Nephron progenitor cell (in vitro differentiated cells): ENCODE data around the gene ANKRD34C.

Experiments
- DNase-seq: peaks from one replicate; pipeline ENCODE4 v3.0.0; 2021
- H3K27ac Mint-ChIP-seq: 2 replicates; pipeline ENCODE4 v1.8.0; 2021; ENCODE audit warnings: mild to moderate bottlenecking, moderate library complexity, mixed read lengths
- H3K27me3 Mint-ChIP-seq: 2 replicates; pipeline ENCODE4 v1.8.0; 2021; ENCODE audit warnings: mild to moderate bottlenecking, low read depth, mixed read lengths; ENCODE audit not compliant: poor library complexity
- H3K36me3 Mint-ChIP-seq: 2 replicates; pipeline ENCODE4 v1.8.0; 2021; ENCODE audit warnings: low read depth, mixed read lengths
- H3K4me1 Mint-ChIP-seq: 2 replicates; pipeline ENCODE4 v1.8.0; 2021; ENCODE audit warnings: mixed read lengths
- H3K4me3 Mint-ChIP-seq: 2 replicates; pipeline ENCODE4 v1.8.0; 2021; ENCODE audit warnings: mild to moderate bottlenecking, moderate library complexity, mixed read lengths
- H3K9me3 Mint-ChIP-seq: 2 replicates; pipeline ENCODE4 v1.8.0; 2021; ENCODE audit warnings: mild to moderate bottlenecking, moderate library complexity, mixed read lengths
- TF ChIP-seq, protein P1 (sequence below): fragments of 200-600 bp; sonication (generic); IDR thresholded peaks from 2 replicates; pipeline ENCODE4 v1.5.0; 2021; ENCODE audit warnings: antibody characterized with exemption

ANKRD34C gene

DNA sequence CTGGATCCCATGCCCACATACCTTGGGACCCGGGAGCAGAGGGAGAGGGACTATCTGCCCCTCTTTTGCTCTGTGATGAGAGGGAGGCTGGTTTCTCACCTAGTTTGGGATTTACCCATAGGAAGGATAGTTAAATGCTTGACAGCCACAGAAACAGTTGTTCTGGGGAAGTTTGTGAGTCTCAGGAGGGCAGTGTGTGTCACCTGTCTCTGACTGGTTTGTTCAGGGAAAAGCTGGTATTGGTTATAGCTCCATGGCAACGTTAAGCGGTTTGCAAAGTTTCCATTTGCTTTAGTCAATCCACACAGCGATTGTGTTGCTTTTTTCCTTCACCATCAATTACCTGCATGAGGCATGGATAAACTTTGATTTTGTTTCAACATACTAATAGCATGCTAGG, 24.7 kb downstream of the ANKRD34C start:
- TF ChIP-seq, protein P1, sequence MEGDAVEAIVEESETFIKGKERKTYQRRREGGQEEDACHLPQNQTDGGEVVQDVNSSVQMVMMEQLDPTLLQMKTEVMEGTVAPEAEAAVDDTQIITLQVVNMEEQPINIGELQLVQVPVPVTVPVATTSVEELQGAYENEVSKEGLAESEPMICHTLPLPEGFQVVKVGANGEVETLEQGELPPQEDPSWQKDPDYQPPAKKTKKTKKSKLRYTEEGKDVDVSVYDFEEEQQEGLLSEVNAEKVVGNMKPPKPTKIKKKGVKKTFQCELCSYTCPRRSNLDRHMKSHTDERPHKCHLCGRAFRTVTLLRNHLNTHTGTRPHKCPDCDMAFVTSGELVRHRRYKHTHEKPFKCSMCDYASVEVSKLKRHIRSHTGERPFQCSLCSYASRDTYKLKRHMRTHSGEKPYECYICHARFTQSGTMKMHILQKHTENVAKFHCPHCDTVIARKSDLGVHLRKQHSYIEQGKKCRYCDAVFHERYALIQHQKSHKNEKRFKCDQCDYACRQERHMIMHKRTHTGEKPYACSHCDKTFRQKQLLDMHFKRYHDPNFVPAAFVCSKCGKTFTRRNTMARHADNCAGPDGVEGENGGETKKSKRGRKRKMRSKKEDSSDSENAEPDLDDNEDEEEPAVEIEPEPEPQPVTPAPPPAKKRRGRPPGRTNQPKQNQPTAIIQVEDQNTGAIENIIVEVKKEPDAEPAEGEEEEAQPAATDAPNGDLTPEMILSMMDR = no peak

DNA sequence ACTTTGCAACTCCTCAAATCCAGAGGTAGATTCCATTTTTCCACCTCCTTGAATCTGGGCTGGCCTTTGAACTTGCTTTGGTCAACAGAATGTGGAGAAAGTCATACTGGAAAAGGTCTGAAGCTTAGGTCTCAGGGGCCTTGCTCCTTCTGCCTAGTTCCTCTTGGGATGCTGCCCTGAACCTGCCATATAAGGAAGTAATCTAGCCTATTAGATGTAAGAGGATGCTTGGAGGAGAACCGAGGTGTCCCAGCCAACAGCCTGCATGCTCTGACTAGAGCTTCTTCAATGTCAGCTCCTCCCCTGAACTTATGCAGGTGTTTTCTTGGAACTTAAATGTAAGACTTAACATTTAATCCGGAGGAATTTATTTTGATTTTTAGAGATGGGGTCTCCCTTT, 26.4 kb downstream of the ANKRD34C start:
- no peak for DNase-seq
- H3K27me3 Mint-ChIP-seq = peaks cover 66% of the 10 kb centered on the region
- no peaks in the 10 kb centered on the region for H3K9me3 Mint-ChIP-seq
- no peak overlapping the region for H3K27ac Mint-ChIP-seq
- TF ChIP-seq, protein P1 = no peak
- peaks cover 20% of the 10 kb centered on the region for H3K4me1 Mint-ChIP-seq
- H3K4me3 Mint-ChIP-seq = no peak overlapping the region
- peaks cover 11% of the 10 kb centered on the region for H3K36me3 Mint-ChIP-seq

More for the DNA sequence above, 24.7 kb downstream of the ANKRD34C start:
- H3K27me3 Mint-ChIP-seq = peaks cover 83% of the 10 kb centered on the region
- H3K4me1 Mint-ChIP-seq = peaks cover 8% of the 10 kb centered on the region
- H3K4me3 Mint-ChIP-seq = no peak overlapping the region
- H3K9me3 Mint-ChIP-seq = no peaks in the 10 kb centered on the region
- no peak for DNase-seq
- no peak overlapping the region for H3K27ac Mint-ChIP-seq
- no peaks in the 10 kb centered on the region for H3K36me3 Mint-ChIP-seq

GRCh38 chr15:79310612-79310984, 28.1 kb downstream of the ANKRD34C start:
- TF ChIP-seq, protein P1 = no peak
- peak overlapping the region; percentile 92 for H3K4me3 Mint-ChIP-seq
- peaks cover 24% of the 10 kb centered on the region for H3K4me1 Mint-ChIP-seq
- H3K36me3 Mint-ChIP-seq = peaks cover 27% of the 10 kb centered on the region
- peaks cover 49% of the 10 kb centered on the region for H3K27me3 Mint-ChIP-seq
- no peak for DNase-seq
- no peak overlapping the region for H3K27ac Mint-ChIP-seq
- H3K9me3 Mint-ChIP-seq = no peaks in the 10 kb centered on the region

- peaks cover 24% of the 10 kb centered on the region for H3K4me1 Mint-ChIP-seq
- H3K27ac Mint-ChIP-seq = no peak within 1 kb of the TSS
- H3K4me3 Mint-ChIP-seq = peak within 1 kb of the TSS; percentile 92
- no peaks in the 10 kb centered on the region for H3K9me3 Mint-ChIP-seq
- H3K27me3 Mint-ChIP-seq = peaks cover 43% of the 10 kb centered on the region
- peaks cover 34% of the 10 kb centered on the region for H3K36me3 Mint-ChIP-seq
- TF ChIP-seq, protein P1 = peak; percentile 24
- DNase-seq = peak; percentile 85
Observed at GRCh38 chr15:79310985-79311900, 28.7 kb downstream of the ANKRD34C start, which contains the start of gene TMED3. TSS of gene TMED3 (plus strand) at chr15:79311112. CDS start at chr15:79311250, 138 bp downstream.

DNA sequence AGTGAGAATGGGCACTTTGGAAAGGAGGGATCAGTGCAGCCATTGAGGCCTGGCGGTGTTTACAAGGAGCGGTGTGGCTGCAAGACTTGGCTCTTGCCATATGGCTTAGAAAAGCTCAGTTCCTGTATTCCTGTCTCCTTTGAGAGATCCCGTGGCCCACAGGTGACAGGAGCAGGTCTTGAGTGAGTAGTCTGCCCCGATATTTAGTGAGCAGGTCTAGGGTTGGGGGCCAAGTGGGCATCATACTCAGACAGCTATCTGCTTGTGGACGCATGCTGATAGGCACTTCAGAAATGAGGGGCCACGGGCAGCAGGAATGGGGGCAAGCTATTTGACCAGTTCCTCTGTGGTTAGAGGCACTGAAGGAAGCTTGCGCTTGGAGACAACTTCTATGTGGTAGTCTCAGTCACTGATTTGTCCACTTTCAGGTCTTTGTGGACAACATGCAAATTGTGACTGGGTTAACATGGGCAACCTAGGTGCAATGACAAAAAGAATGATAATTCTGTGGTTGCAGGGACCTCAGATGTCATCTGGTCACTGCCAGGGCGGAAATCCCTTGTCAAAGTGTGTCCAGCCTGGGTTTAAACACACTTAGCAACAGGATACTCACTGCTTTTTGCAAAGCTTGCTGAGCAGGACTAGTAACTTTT, 29.5 kb downstream of the ANKRD34C start:
- DNase-seq = no peak
- TF ChIP-seq, protein P1 = no peak
- Mint-ChIP-seq H3K4me1 (peaks cover 24% of the 10 kb centered on the region), H3K9me3 (no peaks in the 10 kb centered on the region), H3K27ac (no peak overlapping the region), H3K27me3 (peaks cover 35% of the 10 kb centered on the region), H3K36me3 (peaks cover 42% of the 10 kb centered on the region), H3K4me3 (peak overlapping the region; percentile 92)
